Activated CD4-positive, alpha-beta T cell treated with anti-CD3 and anti-CD28 coated beads, Interleukin-10, Interleukin-2, amounts not matched to agents 100 ng/mL and 50 ng/mL, durations not matched to agents 16 hours and 8 hours (primary cell): Measurements from ENCODE around the gene MS4A10.

ENCODE experiments used
- DNase-seq: peaks from one replicate; pipeline ENCODE4 v3.0.0-alpha.2; 2020

Gene MS4A10

GRCh38 chr11:60830478-60831142 lies 45.5 kb downstream of the MS4A10 start:
- no peak for DNase-seq

GRCh38 chr11:60831143-60831500 lies 46.0 kb downstream of the MS4A10 start:
- peak; percentile 83 for DNase-seq

- DNase-seq: peak; percentile 42
These were observed 46.5 kb downstream of the MS4A10 start for GRCh38 chr11:60831501-60832079.

DNA sequence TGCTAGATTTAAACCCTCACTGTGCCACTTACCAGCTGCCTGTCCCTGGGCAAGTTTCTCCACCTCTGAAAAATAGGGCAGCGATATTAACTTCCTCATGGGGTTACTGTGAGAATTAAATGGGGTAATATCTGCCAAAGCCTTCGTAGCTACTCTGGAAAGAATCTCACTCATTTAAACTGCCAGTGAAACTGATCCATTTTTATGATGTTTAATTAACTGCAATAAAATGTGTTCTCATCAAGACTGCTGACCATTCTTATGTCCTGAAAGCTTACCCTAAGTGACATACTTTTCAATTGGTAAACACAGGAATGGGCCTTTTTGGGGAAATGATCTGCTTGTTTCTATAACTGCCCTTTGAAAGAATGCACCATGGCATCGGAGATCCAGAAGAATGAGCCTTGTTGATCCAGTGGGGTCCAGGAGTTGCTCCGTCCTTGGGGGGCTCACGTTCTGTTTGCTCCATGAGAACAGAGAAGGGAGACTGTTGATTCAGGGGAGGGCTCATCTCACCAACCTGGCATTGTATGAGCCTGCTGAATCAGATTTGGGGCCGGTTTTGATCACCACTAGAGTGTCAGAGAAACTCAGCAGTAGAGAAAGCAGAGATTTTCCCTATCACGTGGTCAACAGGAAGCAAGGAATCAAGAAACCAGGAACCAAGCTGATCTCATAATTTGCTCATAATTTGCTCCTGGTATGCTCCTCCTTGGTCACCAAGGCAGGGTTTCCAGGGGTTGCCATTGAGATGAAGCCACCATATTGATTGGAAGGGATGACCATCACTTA lies 49.8 kb downstream of the MS4A10 start:
- no peak for DNase-seq

DNA sequence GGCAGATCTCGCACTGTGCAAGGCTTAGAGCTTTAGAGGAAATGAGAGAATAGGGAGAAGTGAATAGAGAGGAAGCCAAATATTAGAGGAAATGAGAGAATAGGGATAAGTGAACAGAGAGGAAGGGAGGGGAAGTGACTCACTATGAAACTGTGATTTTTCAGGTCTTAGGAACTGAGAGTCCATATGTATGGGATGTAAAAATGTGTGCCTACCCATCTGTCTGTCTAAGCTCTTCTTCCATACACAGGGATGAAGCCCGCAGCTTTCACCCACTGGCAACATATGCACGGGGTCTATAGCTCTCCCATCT lies 50.4 kb downstream of the MS4A10 start:
- DNase-seq: no peak

DNA sequence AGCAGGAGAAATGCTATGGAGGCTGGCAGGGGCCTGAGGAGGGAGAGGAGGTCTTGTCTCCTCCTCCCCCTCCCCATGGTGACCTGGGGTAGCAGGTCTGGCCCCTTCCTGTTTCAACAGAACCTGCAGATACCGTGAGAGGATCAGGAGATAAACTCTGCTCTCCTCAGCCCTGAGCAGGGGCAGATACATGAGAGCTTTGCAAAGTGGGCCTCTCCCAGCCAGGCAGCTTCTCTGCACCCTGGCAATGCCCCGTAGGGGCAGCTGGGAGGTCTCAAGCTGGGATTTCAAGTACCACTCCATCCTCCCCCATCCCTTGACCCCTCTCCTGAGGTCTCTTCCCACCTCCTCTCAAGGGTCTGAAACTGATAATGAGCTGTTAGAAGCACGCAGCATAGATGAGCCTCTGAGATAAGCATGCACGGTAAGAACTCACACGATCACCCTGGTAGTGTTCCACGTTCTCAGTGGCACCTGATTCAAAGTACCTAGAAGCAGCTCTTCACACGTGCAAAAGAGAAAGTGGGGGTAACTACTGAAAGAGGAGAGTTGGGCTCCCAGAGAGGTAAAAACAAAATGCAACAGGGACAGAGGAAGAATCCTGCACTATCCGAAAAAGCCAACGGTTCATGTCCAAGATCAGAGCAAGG lies 51.9 kb downstream of the MS4A10 start:
- DNase-seq: no peak

DNA sequence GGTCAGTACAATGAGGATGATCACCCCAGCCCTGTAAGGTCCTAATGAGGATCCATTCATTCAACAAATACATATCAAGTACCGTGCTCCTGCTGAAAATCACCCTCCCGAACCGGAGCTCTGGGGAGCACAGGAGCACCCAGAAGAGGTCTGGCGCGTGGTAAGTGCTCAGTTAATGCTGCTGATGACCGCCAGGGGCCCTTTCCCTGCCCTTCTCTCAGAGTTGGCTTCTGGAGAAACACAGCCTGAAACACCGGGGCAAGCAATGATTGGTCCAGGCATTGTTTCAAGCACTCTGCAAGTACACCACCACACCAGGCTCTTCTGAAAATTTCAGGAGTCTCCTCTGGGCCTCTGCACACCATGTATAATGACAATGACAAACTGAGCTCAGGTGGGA lies 53.0 kb downstream of the MS4A10 start:
- DNase-seq: no peak

DNA sequence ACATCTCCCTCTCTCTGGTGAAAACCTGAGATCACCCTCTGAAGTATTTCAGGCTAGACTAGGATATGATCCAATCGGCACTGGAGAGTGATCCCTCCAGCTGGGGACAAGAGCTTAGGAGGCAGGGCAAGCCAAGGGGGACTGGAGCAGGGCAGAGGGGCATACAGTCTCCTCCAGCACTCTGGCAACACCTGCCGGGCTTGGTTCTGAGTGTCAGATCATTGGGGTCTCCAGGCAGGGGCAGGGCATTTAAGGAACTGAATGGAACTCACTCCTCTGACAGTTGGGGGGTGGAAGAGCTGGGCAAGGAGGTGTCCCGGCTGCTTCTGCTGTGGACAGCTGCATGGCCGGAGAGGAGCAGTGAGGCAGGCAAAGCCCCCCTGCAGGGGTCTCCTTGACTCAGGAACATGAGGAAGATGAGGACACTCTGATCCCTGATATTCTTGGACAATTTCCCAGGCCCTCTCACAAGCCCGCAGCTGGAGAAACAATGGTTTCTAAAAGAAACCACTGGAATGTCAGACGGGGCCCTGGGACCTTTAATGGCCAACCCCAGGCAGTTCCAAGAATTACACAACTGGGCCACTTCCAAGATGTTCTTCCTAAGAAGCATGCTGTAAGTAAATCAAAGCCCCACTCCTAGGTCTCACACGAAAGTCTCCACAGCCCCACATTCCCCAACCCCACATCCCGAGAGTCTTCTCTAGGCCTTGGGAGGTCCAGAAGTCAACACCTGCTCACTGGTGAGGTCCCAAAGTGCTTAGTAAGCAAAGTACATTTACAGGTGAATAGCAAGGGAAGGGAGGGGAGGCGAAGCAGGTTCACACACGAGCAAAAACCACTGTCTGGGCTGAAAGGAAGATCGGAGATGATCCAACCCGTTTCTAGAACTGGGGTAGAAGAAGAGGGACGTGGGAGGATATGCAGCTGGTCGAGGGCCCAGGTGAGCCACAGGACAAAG lies 55.6 kb downstream of the MS4A10 start:
- DNase-seq: no peak

DNA sequence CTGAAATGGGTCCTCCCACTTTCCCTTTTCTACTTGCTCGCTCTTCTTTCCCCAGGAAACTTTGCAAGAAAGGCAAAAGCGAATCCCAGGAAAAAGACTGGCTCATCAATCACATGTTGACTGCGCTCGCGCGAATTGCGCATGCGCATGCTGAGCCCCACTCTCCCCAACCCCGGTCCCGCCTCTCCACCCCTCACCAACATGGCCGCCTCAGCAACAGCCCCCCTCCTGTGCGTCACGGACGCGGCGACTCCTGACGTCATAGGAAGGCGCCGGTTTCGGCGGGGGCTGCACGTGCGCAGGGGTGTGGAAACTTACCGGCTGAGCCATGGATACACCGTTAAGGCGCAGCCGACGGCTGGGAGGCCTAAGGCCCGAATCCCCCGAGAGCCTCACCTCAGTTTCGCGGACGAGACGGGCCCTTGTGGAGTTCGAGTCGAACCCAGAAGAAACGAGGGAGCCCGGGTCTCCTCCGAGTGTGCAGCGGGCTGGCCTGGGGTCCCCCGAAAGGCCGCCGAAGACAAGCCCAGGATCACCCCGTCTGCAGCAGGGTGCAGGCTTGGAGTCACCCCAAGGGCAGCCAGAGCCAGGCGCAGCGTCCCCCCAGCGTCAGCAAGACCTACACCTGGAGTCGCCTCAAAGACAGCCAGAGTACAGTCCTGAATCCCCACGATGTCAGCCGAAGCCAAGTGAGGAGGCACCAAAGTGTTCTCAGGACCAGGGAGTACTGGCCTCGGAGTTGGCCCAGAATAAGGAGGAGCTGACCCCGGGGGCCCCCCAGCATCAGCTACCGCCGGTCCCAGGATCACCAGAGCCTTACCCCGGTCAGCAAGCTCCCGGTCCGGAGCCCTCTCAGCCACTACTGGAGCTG lies 56.9 kb downstream of the MS4A10 start, which contains the start of gene CCDC86:
Gene CCDC86 (plus strand): TSS at position 317 of the 871 bp plus-strand sequence. CDS start 12 bp downstream, at position 329.
- DNase-seq: peak; percentile 98

DNA sequence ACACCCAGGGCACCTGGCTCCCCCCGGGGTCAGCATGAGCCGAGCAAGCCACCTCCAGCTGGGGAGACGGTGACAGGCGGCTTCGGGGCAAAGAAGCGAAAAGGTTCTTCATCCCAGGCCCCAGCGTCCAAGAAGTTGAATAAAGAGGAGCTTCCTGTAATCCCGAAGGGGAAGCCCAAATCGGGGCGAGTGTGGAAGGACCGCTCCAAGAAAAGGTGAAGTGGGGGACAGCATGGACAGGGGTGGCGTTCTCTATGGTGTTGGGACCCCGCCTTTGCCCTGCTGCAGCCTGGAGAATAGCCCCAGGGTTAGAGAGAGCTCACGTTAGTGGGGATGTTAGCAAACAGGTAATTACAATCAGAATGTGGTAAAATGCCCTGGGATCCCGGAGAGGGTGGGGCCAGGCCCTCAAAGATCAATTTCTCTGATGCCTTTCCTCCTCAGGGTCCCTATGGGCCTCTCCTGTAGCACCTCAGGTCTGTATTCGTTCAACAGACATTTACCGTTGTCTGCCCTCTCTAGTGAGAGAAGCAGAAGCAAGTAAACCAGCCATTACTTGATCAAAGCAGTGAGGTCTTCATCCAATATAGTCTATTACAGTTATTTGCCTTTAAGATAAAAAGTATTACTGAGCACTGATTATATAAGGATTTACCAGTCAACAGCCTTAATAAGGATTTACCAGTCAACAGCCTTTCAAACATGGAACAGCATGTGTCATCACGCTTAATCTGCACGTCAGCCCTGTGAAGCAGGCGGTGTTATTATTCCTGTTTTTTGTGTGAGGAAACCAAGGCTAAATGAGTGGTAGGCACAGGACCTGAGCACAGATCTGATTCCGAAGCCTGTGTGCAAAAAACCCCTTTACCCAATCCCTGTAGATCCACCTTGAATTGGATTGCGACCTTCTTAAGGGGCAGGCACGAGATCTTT lies 57.8 kb downstream of the MS4A10 start:
- DNase-seq: no peak

GRCh38 chr11:60844045-60844869 lies 59.1 kb downstream of the MS4A10 start:
- DNase-seq: no peak

- no peak for DNase-seq
These were observed 59.7 kb downstream of the MS4A10 start for GRCh38 chr11:60844870-60845221.

- DNase-seq: no peak
These were observed 60.2 kb downstream of the MS4A10 start for GRCh38 chr11:60845338-60845737.

DNA sequence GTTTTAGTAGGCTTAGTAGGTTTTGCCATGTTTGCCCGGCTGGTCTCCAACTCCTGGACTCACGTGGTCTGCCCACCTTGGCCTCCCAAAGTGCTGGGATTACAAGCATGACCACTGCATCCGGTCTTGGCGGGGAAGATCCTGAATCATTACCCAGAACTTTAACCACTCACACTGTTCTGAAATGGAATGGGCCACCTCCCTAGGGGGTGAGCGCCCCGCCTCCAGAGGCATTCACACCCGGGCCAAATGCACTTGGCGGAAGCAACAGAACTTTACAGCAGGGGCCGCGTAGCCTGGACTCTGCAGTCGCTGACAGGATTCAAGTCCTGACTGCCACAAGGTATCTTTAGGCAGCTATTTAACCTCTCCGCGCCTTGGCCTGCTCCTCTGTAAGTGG lies 62.1 kb downstream of the MS4A10 start:
- DNase-seq: no peak

DNA sequence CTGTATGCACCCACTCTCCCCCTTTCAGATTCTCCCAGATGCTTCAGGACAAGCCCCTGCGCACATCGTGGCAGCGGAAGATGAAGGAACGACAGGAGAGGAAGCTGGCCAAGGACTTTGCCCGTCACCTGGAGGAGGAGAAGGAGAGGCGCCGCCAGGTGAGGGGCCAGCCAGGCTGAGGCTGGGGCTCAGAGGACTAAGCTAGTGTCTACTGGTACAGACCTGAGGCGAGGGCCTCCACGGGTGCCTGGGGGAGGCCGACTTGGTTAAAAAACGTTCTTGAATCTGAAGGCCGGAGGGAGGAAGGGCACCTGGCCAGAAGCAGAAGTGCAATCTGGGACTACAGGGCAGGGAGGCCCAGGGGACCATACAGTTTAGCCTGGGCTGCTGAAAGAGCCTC lies 62.8 kb downstream of the MS4A10 start:
- DNase-seq: no peak

DNA sequence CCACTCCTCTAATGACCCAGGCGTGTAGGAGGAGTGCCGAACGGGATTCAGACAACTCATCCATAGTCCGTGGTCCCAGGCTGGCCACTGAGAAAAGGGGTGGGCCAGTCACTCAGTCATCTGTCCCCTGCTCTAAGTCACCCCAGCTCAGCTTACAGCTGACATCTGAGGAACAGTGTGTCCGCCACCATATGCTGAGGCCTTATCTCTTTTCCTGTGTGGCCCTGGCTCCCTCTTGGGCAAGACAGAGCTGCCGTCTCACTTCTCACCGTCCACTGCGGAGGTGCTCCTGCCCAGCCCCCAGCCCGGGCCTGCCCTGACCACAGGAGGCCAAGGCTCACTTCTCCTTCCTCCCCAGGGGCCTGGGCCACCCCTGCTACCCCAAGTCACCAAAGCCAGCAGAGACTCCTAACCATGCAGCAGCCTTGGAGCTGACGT lies 63.6 kb downstream of the MS4A10 start:
- DNase-seq: no peak

GRCh38 chr11:60849641-60850520 lies 64.7 kb downstream of the MS4A10 start:
- DNase-seq: no peak
